Measurements from ENCODE around the gene ALAS1.
A peak's percentile ranks its signal among the peaks of the same experiment; 100 is the strongest.

The ALAS1 gene

GRCh38 chr3:52226229-52226817 is 28.4 kb downstream of the ALAS1 start:
- H2AFZ ChIP-seq (ENCODE audit: low read depth, low read length): no peak overlapping the region

GRCh38 chr3:52227117-52227516 is 29.2 kb downstream of the ALAS1 start:
- H3K4me2 ChIP-seq (ENCODE audit: low read length): no peak overlapping the region
- TF ChIP-seq CTCF (IDR thresholded peaks at IDR 0.05; ENCODE audit: low read depth, low read length) (peak; percentile 25; the same call in 1 of the 2 replicates), EZH2phosphoT487 (IDR thresholded peaks at IDR 0.05; ENCODE audit: low read depth) (no peak)
- H3K27me3 ChIP-seq (ENCODE audit: low read depth, low read length): no peaks in the 10 kb centered on the region

More at GRCh38 chr3:52226229-52226817, 28.4 kb downstream of the ALAS1 start:
- Histone ChIP-seq H3K27me3 (ENCODE audit: low read depth, low read length) (no peaks in the 10 kb centered on the region), H3K4me2 (ENCODE audit: low read length) (peak overlapping the region; percentile 95), H4K20me1 (ENCODE audit: insufficient read depth, low read length) (peaks cover 17% of the 10 kb centered on the region), H3K4me3 (ENCODE audit: low read length) (peak overlapping the region; percentile 83), H3K27ac (ENCODE audit: low read length) (peak overlapping the region; percentile 82), H3K79me2 (ENCODE audit: low read length) (peaks cover 41% of the 10 kb centered on the region), H3K4me1 (ENCODE audit: low read length) (peaks cover 25% of the 10 kb centered on the region), H3K9me3 (ENCODE audit: insufficient read depth, low read length) (no peaks in the 10 kb centered on the region), H3K36me3 (replicated peaks; ENCODE audit: low read depth, low read length) (peaks cover 26% of the 10 kb centered on the region), H3K9ac (ENCODE audit: low read length) (peak overlapping the region; percentile 77)
- TF ChIP-seq CTCF (IDR thresholded peaks at IDR 0.05; ENCODE audit: low read depth, low read length) (peak; percentile 25), EZH2phosphoT487 (IDR thresholded peaks at IDR 0.05; ENCODE audit: low read depth) (no peak)

GRCh38 chr3:52227766-52228165 is 29.8 kb downstream of the ALAS1 start:
- H3K4me1 ChIP-seq (ENCODE audit: low read length): peaks cover 25% of the 10 kb centered on the region
- no peaks in the 10 kb centered on the region for H3K27me3 ChIP-seq (ENCODE audit: low read depth, low read length)
- H3K9me3 ChIP-seq (ENCODE audit: insufficient read depth, low read length): no peaks in the 10 kb centered on the region
- no peak overlapping the region for H3K9ac ChIP-seq (ENCODE audit: low read length)
- H3K36me3 ChIP-seq (replicated peaks; ENCODE audit: low read depth, low read length): peaks cover 17% of the 10 kb centered on the region
- H3K4me2 ChIP-seq (ENCODE audit: low read length): no peak overlapping the region
- H3K4me3 ChIP-seq (ENCODE audit: low read length): no peak overlapping the region
- TF ChIP-seq CTCF (IDR thresholded peaks at IDR 0.05; ENCODE audit: low read depth, low read length) (no peak), EZH2phosphoT487 (IDR thresholded peaks at IDR 0.05; ENCODE audit: low read depth) (no peak)
- H3K79me2 ChIP-seq (ENCODE audit: low read length): peaks cover 26% of the 10 kb centered on the region
- H4K20me1 ChIP-seq (ENCODE audit: insufficient read depth, low read length): peaks cover 6% of the 10 kb centered on the region; the same call in 1 of the 2 replicates
- H3K27ac ChIP-seq (ENCODE audit: low read length): no peak overlapping the region
- H2AFZ ChIP-seq (ENCODE audit: low read depth, low read length): no peak overlapping the region

More at GRCh38 chr3:52227117-52227516, 29.2 kb downstream of the ALAS1 start:
- peaks cover 9% of the 10 kb centered on the region; the same call in 1 of the 2 replicates for H4K20me1 ChIP-seq (ENCODE audit: insufficient read depth, low read length)
- H3K27ac ChIP-seq (ENCODE audit: low read length): no peak overlapping the region; the same call in 1 of the 2 replicates
- peaks cover 18% of the 10 kb centered on the region for H3K36me3 ChIP-seq (replicated peaks; ENCODE audit: low read depth, low read length)
- H2AFZ ChIP-seq (ENCODE audit: low read depth, low read length): no peak overlapping the region
- H3K4me1 ChIP-seq (ENCODE audit: low read length): peaks cover 25% of the 10 kb centered on the region
- peaks cover 33% of the 10 kb centered on the region for H3K79me2 ChIP-seq (ENCODE audit: low read length)
- H3K9ac ChIP-seq (ENCODE audit: low read length): no peak overlapping the region
- H3K9me3 ChIP-seq (ENCODE audit: insufficient read depth, low read length): no peaks in the 10 kb centered on the region
- no peak overlapping the region for H3K4me3 ChIP-seq (ENCODE audit: low read length)

DNA sequence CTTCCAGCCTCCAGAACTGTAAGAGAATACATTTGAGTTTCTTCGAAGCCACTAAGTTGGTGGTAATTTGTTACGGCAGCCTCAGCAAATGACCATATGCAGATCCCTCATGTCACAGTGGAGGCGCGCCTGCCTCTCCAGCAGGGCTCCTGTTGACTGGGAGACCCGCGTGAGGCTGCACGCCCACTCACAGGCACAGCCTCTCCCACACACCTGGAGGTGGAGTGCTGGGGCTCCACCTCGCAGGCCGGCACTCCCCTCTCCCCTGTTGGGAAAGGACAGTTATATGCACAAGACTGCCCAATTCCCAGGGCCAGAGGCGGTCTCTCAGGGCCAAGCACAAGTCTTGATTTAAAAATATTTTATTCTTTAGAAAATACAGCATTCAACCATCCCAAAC is 30.3 kb downstream of the ALAS1 start:
- Histone ChIP-seq H2AFZ (ENCODE audit: low read depth, low read length) (no peak overlapping the region), H3K9me3 (ENCODE audit: insufficient read depth, low read length) (no peaks in the 10 kb centered on the region), H3K9ac (ENCODE audit: low read length) (no peak overlapping the region), H3K79me2 (ENCODE audit: low read length) (peaks cover 21% of the 10 kb centered on the region), H3K27me3 (ENCODE audit: low read depth, low read length) (no peaks in the 10 kb centered on the region), H3K4me2 (ENCODE audit: low read length) (no peak overlapping the region), H3K4me1 (ENCODE audit: low read length) (peaks cover 25% of the 10 kb centered on the region), H3K27ac (ENCODE audit: low read length) (no peak overlapping the region), H3K4me3 (ENCODE audit: low read length) (no peak overlapping the region), H3K36me3 (replicated peaks; ENCODE audit: low read depth, low read length) (peaks cover 12% of the 10 kb centered on the region), H4K20me1 (ENCODE audit: insufficient read depth, low read length) (peaks cover 6% of the 10 kb centered on the region; the same call in 1 of the 2 replicates)
- TF ChIP-seq EZH2phosphoT487 (IDR thresholded peaks at IDR 0.05; ENCODE audit: low read depth): no peak
- TF ChIP-seq CTCF (IDR thresholded peaks at IDR 0.05; ENCODE audit: low read depth, low read length): no peak
